ENCODE results near the gene FITM1.

FITM1 gene

GRCh38 chr14:24130380-24130716 lies at the start of gene FITM1:
Gene FITM1 (plus strand): TSS chr14:24130659. CDS start chr14:24131564, 905 bp downstream.
- no peak for DNase-seq

- peak; percentile 66 for DNase-seq
Observed at GRCh38 chr14:24080888-24081738, 49.3 kb upstream of the FITM1 start.

- no peak for DNase-seq
Observed at GRCh38 chr14:24081739-24082211, 48.7 kb upstream of the FITM1 start.

- no peak for DNase-seq
Observed at GRCh38 chr14:24082411-24083080, 47.9 kb upstream of the FITM1 start.

GRCh38 chr14:24083462-24083861 lies 47.0 kb upstream of the FITM1 start:
- no peak for DNase-seq

- no peak for DNase-seq
Observed at GRCh38 chr14:24084440-24084839, 46.0 kb upstream of the FITM1 start.

- DNase-seq = no peak
Observed at GRCh38 chr14:24085215-24085614, 45.2 kb upstream of the FITM1 start.

- DNase-seq = no peak
Observed at GRCh38 chr14:24086193-24086955, 44.1 kb upstream of the FITM1 start.

- no peak for DNase-seq
Observed at GRCh38 chr14:24087004-24087403, 43.5 kb upstream of the FITM1 start.

GRCh38 chr14:24088095-24088494 lies 42.4 kb upstream of the FITM1 start:
- no peak for DNase-seq

- DNase-seq = no peak
Observed at GRCh38 chr14:24089890-24090289, 40.6 kb upstream of the FITM1 start.

GRCh38 chr14:24092110-24092504 lies 38.4 kb upstream of the FITM1 start:
- no peak for DNase-seq

GRCh38 chr14:24092505-24093206 lies 37.8 kb upstream of the FITM1 start:
- no peak for DNase-seq

- no peak for DNase-seq
Observed at GRCh38 chr14:24093207-24093900, 37.1 kb upstream of the FITM1 start.

GRCh38 chr14:24093901-24094840 lies 36.3 kb upstream of the FITM1 start, which contains the start of gene PCK2:
Gene PCK2 (plus strand): TSS chr14:24094311. CDS start chr14:24094406, 95 bp downstream.
- DNase-seq = peak; percentile 69

GRCh38 chr14:24094841-24095270 lies 35.6 kb upstream of the FITM1 start:
- DNase-seq = no peak

- peak; percentile 8 for DNase-seq
Observed at GRCh38 chr14:24095271-24096068, 35.0 kb upstream of the FITM1 start.

GRCh38 chr14:24096545-24097181 lies 33.8 kb upstream of the FITM1 start:
- DNase-seq = no peak

GRCh38 chr14:24098229-24098926 lies 32.1 kb upstream of the FITM1 start:
- no peak for DNase-seq

Data from activated effector memory CD4-positive, alpha-beta T cell treated with Interleukin-2 at 50 U/mL for 16 hours (primary cell).